Dermis lymphatic vessel endothelial cell (primary cell): ENCODE measurements around the gene RGS9BP. TPM values are rescaled to one million over a fixed set of nuclear protein-coding genes. Genes with fewer than 3 reads are reported as not detected.

Source experiments
- total RNA-seq: library from RNA; depleted of rRNA; stranded (reverse); fragments of >200 nt; gene quantifications from 2 replicates; pipeline ENCODE4 v1.2.1, GENCODE V29; 2014

RGS9BP gene, protein sequence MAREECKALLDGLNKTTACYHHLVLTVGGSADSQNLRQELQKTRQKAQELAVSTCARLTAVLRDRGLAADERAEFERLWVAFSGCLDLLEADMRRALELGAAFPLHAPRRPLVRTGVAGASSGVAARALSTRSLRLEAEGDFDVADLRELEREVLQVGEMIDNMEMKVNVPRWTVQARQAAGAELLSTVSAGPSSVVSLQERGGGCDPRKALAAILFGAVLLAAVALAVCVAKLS
- 0.98 and 1.1 TPM in 2 replicates for total RNA-seq

DNA sequence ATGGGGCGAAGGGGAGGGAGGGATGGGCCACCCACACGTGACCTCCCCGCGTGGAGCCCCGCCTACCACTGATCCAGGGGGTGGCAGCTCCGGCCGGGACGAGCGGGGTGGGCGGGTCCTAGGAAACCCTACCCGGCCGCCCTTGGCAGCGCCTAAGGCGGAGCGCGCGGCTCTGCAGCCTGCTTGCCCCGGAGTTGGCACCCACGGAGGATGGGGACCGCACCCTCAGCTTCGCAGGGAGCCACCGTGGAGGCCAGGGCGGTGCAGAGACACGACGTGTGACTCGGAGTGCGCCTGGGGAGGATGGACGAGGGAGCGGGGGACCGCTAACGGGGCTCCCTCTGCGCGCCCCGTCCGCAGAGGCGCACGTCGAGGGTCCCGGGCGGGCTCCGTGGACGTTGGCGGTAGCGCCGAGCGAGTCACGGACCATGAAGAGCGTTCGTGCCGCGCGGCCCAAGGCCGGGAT is at the start of gene RGS9BP:
Gene RGS9BP (plus strand): TSS at position 129 of the 466 bp plus-strand sequence. CDS start 416 bp downstream, outside the sequence.

DNA sequence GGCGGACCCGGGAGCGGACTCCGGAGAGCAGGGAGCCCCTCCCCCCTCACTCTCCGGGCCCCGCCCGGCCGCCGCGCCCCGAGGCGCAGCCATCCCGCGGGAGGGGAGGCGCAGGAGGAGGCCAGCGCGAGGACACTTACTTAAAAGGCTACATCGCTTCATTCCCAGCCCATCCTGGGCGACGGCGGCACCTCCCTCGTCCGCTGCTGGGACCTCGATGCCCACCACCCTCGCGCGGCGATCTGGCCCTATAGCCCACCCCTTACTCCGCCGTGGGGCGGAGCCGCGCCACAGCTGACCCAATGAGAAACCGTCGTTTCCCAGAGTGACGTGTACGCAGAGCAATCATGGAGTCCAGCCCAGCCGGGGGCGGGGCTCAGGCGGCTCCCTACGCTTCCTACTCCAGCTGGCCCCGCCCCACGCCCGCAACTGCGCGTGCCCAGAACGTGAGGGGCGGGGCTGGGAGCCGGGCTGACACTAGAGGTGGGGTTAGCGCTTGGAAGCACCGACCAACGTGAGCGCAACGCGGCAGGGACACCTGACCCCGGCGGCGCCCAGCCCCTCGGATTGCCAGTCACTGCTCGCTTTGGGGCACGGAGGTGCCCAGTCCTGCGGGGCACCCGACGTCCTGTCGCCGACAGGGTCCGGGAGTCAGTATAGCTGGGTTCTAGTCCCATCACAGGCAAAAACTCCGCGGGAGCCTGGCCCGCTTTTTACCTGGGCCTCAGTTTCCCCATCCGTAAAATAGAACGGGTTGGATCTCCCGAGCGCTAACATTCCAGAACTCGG is 523 bp upstream of the RGS9BP start, which contains the start of gene ANKRD27:
Gene ANKRD27 (minus strand): TSS at position 250 of the 789 bp plus-strand sequence. CDS start 16,165 bp downstream, outside the sequence.

DNA sequence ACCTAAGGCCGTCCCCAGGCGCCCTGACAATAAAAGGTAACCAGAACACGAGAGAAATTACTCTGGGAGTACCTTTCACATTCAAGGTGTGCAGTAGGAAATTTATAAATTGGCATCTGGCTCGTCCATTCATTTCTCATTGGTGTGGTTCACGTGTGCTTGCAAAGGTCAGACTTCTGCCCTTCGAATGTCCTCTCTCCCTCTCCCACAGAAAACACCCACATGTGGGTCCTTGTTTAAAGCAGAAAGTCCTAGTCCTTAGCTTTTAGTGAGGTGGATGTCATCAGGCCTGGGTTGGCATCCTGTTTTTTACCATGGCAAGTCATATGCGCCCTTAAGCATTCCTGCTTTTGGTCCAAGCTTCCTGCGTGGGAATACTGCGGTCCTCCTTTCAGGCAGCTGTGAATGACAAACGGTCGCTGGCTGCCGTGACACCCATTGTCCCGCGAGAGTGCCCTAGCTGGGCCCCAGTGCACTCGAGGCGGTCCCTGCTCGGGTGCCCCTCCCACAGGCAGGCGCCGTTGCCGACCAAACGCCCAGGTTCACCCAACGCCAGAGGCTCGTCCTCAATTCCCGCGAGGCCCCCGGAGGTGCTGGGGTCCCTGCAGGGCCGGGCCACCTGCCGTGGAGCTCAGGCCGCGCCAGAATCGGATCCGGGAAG is 15.8 kb downstream of the RGS9BP start, which contains the start of gene NUDT19:
Gene NUDT19 (plus strand): TSS at position 531 of the 661 bp plus-strand sequence. CDS start 140 bp downstream, outside the sequence.

DNA sequence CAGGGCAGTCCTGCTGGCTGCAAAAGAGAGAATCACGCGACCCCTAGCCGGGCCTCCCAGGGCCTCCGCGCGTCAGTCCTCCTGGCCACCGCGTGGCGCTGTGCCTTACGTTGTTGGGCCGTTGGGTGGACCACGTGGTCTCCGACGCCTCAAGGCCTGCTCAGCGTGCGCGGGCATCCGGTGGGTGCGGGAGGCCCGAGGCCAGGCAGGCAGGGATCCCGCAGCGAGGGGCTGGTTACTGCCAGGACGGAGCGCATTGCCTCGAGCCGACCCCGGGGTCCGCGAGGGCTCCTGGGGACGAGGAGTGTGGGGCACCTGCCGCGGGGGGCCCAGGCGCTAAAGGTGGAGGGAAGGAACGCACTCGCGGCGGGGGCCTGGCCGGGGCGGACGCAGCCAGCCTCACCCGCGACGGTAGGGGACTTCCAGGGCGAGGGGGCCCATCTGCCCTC is 44.0 kb downstream of the RGS9BP start, which contains the start of gene TDRD12:
Gene TDRD12 (plus strand): TSS at position 157 of the 449 bp plus-strand sequence. CDS start 306 bp downstream, outside the sequence.

Other genes starting within 250 kb of the RGS9BP start
- 57.9 and 58.0 TPM in 2 replicates for gene PDCD5, start 94.7 kb upstream of the RGS9BP start, total RNA-seq
- 39.1 and 47.0 TPM in 2 replicates for gene ANKRD27, start 668 bp upstream of the RGS9BP start, total RNA-seq
- gene NUDT19, start 16.0 kb downstream of the RGS9BP start, total RNA-seq = 10.9 and 12.0 TPM in 2 replicates
- 0.17 and 0.22 TPM in 2 replicates for gene TDRD12, start 43.9 kb downstream of the RGS9BP start, total RNA-seq
- not detected in 2 replicates for gene SLC7A9, start 193.9 kb downstream of the RGS9BP start, total RNA-seq